Left forelimb (tissue), 1 donor: ENCODE data around the gene DNAH8.

Source experiments
- DNase-seq: peaks from one replicate; pipeline ENCODE4 v3.0.0-alpha.2; 2018; ENCODE audit warnings: low spot score

DNAH8 gene

DNA sequence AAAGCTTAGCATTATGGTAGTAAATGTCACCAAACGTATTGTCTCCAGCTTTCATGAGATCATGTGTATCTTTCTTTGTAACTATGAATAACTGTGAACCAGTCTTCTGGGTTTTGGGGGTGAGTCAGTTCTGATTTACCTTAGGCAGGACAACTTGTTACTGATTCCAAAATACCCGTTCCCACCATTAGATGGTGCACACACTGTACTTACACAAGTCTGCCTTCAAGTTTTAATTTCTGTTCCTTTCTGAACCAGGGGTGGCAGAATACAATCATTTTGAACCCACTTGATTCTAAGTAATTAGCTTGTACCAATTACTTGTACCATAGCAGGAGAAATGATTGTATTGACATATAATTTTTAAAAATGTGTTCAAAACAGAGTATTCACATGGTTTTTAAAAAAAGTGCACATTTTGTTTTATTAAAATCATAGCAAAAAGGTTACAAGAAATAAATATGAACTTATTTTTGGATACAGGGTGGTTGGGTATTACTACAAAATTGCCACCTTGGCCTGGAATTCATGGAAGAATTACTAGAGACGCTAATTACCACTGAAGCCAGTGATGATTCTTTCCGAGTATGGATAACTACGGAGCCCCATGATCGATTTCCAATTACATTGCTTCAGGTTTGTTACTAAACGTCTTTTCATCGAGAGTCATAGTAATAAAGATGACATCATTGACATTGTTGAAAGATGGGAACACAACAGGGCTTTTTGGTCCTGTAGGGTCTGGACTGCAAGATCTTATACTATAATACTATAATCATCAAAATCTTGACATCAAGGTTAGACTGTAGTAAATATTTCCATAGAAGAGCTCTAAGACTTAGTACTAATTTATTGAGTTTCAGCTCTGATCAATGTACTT is 258.3 kb downstream of the DNAH8 start:
- no peak for DNase-seq

DNA sequence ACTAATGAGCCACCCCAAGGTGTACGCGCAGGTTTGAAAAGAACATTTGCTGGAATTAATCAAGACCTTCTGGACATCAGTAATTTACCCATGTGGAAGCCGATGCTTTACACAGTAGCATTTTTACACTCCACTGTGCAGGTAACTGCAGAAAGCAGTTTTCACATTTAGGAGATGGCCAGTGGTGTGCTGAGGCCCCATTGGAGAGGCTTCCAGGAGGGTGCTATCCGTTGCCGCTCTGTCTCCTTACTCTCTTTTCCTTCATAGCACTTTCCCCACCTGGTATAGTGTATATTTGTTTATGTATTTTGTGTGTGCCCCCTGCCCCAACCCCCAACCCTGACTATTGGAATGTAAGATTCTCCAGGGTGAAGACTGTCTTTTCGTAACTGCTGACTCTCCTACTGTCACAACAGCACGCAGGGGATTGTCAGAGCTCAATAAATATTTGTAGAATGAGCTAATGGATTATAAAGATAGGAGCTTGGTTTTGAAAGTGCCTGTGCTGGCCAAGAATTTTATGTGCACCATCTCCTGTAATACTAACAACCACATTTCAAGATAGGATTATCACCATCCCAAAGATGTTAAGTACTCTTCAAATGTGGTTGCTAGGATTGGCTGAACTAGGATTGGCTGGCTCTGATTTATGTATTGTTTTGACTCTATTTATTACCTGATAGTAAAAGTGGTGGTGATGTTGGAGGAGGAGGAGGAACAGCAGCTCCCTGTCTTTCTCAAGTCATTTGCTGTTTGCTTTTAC is 259.5 kb downstream of the DNAH8 start:
- no peak for DNase-seq

DNA sequence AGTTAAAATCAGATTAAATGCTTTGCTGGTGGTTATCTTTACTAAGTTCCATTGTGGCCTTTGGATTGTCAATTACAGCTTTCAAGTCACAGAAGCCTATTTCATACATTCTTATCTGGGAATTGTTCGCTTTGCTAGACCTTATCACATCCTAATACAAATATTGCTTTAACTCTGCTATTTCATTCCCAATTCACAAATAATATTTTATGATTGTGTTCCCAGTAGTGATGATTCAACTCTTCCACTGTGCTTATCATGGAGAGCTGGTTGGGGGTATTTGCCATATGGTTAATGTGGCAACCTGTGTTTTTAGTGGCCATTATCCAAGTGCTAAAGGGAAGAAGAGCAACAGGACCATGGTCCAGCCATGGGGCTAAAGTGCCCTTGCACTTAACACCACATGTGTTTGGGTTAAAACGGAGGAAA is 260.5 kb downstream of the DNAH8 start:
- no peak for DNase-seq

DNA sequence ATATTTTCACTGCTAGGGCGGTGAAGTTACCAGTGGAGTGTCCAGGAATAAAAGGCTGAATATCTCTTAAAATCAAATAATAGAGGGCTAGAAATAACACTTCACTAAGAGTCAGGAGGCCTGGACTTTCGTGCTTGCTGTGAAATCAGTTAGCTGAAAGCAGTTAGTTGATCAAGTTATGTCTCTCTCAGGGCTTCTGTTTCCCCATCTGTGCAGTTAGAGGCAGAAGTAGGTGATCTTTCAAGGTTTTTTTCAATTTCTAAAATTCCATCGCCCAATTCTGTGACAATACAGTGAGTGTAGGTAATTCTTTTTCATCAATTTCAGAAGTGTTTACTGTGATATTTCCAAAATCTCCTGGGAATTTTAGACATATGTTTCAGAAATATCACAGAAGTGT is 260.9 kb downstream of the DNAH8 start:
- DNase-seq, result no peak

GRCh38 chr6:38976801-38977500 is 261.8 kb downstream of the DNAH8 start:
- no peak for DNase-seq

GRCh38 chr6:38978139-38978704 is 263.1 kb downstream of the DNAH8 start:
- no peak for DNase-seq

- no peak for DNase-seq
These were observed 267.4 kb downstream of the DNAH8 start for GRCh38 chr6:38982470-38982869.

GRCh38 chr6:38984723-38985122 is 269.6 kb downstream of the DNAH8 start:
- no peak for DNase-seq

DNA sequence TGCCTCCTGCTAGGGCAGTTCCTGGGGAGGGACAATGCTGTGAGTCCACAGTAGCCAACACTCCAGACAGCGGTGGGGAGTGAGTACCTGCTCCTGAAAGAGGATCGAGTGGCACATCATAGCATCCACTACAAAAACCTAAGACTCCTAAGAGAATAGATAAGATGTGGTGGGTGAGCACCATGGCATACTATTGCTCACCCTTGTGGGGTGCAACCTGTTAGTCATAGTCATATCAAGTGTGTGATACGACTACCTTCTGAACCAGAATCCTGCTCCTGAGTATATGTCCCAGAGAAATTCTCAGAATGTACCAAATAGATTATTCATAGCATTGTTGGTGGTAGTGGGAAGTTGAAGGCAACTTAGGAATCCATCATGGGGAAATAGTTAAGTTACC is 270.7 kb downstream of the DNAH8 start:
- DNase-seq, result no peak

DNA sequence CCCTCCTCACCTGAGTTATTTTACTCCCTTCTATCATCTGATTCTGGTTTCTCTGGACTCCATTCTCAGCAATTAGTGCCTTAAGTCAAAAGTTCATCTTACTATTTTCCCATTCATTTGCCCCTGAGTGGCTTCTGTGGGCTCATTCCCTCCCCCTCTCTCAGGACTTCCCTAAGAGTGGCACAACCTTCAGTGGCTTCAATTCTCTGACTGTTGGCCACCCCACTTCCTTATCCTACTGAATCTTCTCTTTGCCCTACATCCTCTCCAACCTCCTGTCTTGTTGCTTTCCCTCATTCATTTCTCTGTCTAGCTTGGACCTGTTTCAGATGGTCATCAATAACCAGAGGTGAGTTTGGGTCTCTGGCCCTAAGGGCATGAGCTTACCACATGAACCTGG is 272.4 kb downstream of the DNAH8 start:
- DNase-seq, result no peak

DNA sequence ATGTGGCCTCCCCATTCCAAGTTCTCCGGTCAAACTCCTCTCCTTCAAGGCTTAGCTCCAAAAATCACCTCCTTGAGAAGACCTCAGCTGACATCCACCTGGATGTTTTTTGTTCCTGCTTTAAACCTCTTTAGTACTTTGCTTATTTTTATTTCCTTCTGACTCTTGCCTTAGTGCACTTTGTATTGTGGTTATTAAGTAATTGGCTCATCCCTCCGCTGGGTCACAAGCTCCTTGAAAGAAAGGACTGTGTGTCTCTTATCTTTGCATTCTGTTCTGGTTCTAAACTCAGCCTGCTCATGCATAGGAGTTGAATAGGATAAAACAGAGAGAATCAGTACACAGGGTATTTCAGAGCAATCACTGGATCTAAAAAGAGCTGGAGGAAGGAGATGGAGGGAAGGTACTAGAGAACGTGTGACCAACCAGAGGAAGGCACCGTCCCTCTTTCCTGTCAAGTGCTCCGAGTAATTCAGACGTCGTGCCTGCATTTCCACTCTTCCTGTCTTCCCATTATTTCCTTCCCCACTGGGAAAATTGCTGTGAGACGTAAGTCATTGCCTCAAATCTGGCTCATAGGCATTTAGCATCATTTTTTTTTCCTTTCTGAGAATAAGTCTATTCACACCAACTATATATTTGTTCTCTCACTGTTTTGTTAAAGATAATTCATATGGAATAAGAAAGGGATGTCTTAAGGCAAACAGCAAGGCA is 273.8 kb downstream of the DNAH8 start:
- no peak for DNase-seq

GRCh38 chr6:38990475-38990874 is 275.4 kb downstream of the DNAH8 start:
- no peak for DNase-seq

GRCh38 chr6:38996676-38997075 is 281.6 kb downstream of the DNAH8 start:
- DNase-seq, result no peak

GRCh38 chr6:38997128-38997761 is 282.1 kb downstream of the DNAH8 start:
- DNase-seq, result no peak

DNA sequence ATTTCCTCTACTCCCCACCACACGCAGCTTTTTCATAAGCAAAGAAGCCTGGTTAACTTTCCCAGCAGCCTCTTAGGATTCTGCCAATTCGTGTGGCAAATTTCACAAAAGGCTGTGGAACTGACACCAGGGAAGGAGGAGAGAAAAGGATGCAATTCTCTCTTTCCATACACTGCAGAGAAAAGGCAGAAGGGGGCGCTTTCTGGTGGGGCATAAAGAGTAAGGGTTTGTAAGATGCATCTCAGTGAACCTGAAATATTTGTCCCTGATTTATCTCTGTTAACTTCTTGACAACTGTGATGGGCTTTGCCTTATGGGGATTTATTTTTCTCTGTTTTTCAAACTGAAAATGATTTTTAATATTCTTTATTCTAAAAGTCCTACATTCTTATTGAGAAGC is 288.0 kb downstream of the DNAH8 start:
- DNase-seq, result no peak

GRCh38 chr6:39003492-39003891 is 288.4 kb downstream of the DNAH8 start:
- no peak for DNase-seq

GRCh38 chr6:39004801-39005200 is 289.7 kb downstream of the DNAH8 start:
- DNase-seq, result no peak

DNA sequence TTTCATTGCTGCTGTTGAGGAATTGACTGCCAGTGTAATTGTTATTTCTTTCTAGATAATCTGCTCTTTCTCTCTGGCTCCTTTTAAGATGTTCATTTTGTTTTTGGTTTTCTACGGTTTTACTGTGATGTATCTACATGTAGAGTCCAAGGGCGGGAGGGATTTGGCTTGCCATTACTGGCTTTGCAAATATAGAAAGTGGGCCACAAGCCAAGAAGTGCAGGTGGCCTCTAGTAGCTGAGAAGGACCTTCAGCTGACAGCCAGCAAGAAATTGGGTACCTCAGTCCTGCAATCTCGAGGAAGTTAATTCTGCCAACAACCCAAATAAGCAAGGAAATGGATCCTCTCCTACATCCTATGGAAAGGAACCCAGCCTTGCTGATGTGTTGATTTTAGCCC is 290.7 kb downstream of the DNAH8 start:
- DNase-seq, result no peak

- no peak for DNase-seq
These were observed 292.5 kb downstream of the DNAH8 start for GRCh38 chr6:39007575-39007974.

GRCh38 chr6:39008737-39009136 is 293.6 kb downstream of the DNAH8 start:
- no peak for DNase-seq

GRCh38 chr6:39009476-39009875 is 294.4 kb downstream of the DNAH8 start:
- DNase-seq, result no peak
